Thyroid gland (tissue), 4 donors: ENCODE measurements around the gene OR6B2. TPM values are rescaled to one million over a fixed set of nuclear protein-coding genes. Genes with fewer than 3 reads are reported as not detected.

ENCODE experiments used
- DNase-seq, 2 donors: peaks; one replicate each; pipeline ENCODE4 v3.0.0-alpha.2; 2019
- H3K27ac ChIP-seq, 3 donors: fragments of 200-600 bp; sonication (generic); 1 replicate in 2 of 3; 2 replicates in 1 of 3; pipeline ENCODE4 v1.5.1; 2016 to 2019; ENCODE audit warnings: mild to moderate bottlenecking in 1 of 3, moderate library complexity in 1 of 3
- H3K27me3 ChIP-seq: fragments of 200-600 bp; sonication (generic); one replicate; pipeline ENCODE4 v1.5.1; 2019
- H3K36me3 ChIP-seq, 2 donors: fragments of 200-600 bp; sonication (generic); one replicate each; pipeline ENCODE4 v1.5.1; 2016 to 2019
- H3K4me1 ChIP-seq, 2 donors: fragments of 200-600 bp; sonication (generic); one replicate each; pipeline ENCODE4 v1.5.1; 2017 to 2019
- H3K4me3 ChIP-seq, 3 donors: fragments of 200-600 bp; sonication (generic); replicated peaks in 1 of 3; 1 replicate in 2 of 3; 2 replicates in 1 of 3; pipeline ENCODE4 v1.5.1; 2016; ENCODE audit warnings: mild to moderate bottlenecking in 1 of 3
- H3K9me3 ChIP-seq: fragments of 200-600 bp; sonication (generic); one replicate; pipeline ENCODE4 v1.5.1; 2017
- POLR2A ChIP-seq, 2 donors: fragments of 450-650 bp; IDR thresholded peaks; one replicate each; pipeline ENCODE4 v1.6.1; 2017; ENCODE audit warnings: antibody characterized with exemption in 2 of 2, mild to moderate bottlenecking in 2 of 2, moderate library complexity in 1 of 2
- WGBS, 2 donors: methylation state at CpG; one replicate each; pipeline ENCODE4 v1.1.5; 2017; 5-methylcytosine and 5-hydroxymethylcytosine counted together
- intact Hi-C: fragments of 100-400 bp; cut with DNase I; formaldehyde crosslinking; loops from one replicate; pipeline ENCODE4 v1.15.1; 2023
- total RNA-seq, 4 donors: library from RNA; depleted of rRNA; stranded (reverse); fragments of >200 nt; gene quantifications; one replicate each; pipeline ENCODE4 v1.2.3, GENCODE V29; 2016
- TF ChIP-seq, protein P1 (sequence below), 6 experiments: fragments of 200-600 bp in 3 of 6; fragments of 450-650 bp in 3 of 6; sonication (generic) in 3 of 6; IDR thresholded peaks; one replicate each; pipeline ENCODE4 v1.5.1; 2016 to 2019; ENCODE audit warnings: antibody characterized with exemption in 6 of 6, mild to moderate bottlenecking in 2 of 6, inconsistent platforms in 1 of 6, moderate library complexity in 1 of 6

The OR6B2 gene
- total RNA-seq = not detected

DNA sequence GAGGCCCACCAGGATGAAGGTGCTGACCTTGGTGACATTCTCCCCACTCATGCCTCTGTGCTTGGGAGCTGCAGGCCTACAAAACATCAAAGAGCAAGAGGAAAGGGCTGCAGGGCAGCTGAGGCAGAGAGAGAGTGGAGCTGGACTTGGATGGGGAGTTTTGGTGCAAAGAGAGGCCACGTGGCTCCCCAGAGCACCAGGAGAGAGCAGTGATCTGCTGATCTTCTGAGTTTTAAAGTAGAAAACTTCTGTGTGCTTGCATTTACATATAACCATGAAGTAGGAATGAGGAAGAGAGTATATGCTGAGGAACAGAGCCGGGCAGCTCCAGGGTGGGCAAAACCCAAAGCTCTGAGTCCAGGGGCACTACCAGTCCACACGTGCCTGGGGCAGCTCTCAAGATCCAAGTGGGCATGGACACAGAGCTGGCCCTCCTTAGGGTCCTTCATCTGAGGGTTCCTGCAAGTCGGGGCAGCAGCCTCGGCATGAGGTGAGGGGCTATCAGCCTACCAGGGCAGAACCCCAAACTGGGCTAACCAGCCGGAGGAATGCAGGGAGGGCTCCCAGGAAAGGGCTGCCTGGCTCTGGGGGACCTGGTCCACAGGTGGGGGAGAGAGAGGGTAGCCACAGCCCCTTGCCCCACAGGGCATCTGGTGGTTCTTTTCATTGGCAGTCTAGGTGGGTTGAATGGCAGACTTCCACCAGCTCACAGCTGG lies at the start of gene OR6B2:
TSS of gene OR6B2 (minus strand) at position 51 of the 716 bp plus-strand sequence. CDS start at position 51, 0 bp downstream.
- Histone ChIP-seq H3K4me3 (no peak within 1 kb of the TSS), H3K36me3 (no peaks in the 10 kb centered on the region), H3K9me3 (no peaks in the 10 kb centered on the region), H3K27ac (no peak within 1 kb of the TSS), H3K27me3 (no peaks in the 10 kb centered on the region), H3K4me1 (no peaks in the 10 kb centered on the region)
- TF ChIP-seq, protein P1, sequence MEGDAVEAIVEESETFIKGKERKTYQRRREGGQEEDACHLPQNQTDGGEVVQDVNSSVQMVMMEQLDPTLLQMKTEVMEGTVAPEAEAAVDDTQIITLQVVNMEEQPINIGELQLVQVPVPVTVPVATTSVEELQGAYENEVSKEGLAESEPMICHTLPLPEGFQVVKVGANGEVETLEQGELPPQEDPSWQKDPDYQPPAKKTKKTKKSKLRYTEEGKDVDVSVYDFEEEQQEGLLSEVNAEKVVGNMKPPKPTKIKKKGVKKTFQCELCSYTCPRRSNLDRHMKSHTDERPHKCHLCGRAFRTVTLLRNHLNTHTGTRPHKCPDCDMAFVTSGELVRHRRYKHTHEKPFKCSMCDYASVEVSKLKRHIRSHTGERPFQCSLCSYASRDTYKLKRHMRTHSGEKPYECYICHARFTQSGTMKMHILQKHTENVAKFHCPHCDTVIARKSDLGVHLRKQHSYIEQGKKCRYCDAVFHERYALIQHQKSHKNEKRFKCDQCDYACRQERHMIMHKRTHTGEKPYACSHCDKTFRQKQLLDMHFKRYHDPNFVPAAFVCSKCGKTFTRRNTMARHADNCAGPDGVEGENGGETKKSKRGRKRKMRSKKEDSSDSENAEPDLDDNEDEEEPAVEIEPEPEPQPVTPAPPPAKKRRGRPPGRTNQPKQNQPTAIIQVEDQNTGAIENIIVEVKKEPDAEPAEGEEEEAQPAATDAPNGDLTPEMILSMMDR (IDR thresholded peaks at IDR 0.05) = no peak
- no peak for TF ChIP-seq POLR2A (IDR thresholded peaks at IDR 0.05)
- WGBS, 2 donors = 69 to 73% methylated on average over 5 to 6 of the region's 6 CpGs
- DNase-seq = no peak
- intact Hi-C loops = no loop called here

DNA sequence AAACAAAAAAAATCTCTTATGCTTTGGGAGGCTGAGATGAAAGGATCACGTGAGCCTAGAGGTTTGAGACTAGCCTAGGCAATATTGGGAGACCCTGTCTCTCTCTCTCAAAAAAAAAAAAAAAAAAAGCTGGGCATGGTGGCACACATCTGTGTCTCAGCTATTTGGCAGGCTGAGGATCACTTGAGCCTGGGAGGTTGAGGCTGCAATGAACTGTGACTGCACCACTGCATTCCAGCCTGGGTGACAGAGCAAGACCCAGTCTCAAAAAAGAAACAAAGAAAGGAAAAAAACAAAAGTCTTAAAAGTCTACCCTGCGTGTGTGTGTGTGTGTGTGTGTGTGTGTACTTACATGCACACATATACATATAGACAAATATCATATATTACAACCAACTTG lies 48.4 kb upstream of the OR6B2 start:
- Histone ChIP-seq H3K27ac (no peak overlapping the region), H3K9me3 (no peaks in the 10 kb centered on the region), H3K27me3 (no peaks in the 10 kb centered on the region), H3K4me1 (no peaks in the 10 kb centered on the region), H3K4me3 (no peak overlapping the region), H3K36me3 (no peaks in the 10 kb centered on the region)
- DNase-seq = peak; percentile 50 to 55
- TF ChIP-seq POLR2A (IDR thresholded peaks at IDR 0.05) = no peak
- 43 to 47% methylated on average over 2 of the region's 2 CpGs for WGBS, 2 donors
- intact Hi-C loops = no loop called here

DNA sequence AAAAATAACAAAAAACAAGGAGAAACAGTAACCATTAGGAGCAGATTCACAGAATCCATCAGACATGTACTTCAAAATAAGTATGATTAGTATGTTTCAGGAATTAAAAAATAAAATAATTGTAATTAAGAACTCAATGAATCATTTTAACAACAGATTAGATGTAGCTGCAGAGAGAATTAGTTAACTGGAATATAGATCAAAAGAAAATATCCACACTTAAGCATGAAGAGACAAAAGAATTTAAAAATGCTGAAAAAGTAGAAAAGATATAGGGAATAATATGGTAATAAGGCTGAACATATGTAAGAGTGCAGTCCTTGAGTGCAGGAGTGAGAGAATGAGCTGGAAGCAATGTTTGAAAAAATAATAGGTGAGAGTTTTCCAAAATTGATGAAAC lies 47.2 kb upstream of the OR6B2 start:
- Histone ChIP-seq H3K9me3 (no peaks in the 10 kb centered on the region), H3K4me3 (no peak overlapping the region), H3K27me3 (no peaks in the 10 kb centered on the region), H3K4me1 (no peaks in the 10 kb centered on the region), H3K27ac (no peak overlapping the region), H3K36me3 (no peaks in the 10 kb centered on the region)
- no peak for TF ChIP-seq POLR2A (IDR thresholded peaks at IDR 0.05)
- TF ChIP-seq, protein P1 (IDR thresholded peaks at IDR 0.05) = no peak
- intact Hi-C loops = no loop called here
- DNase-seq = no peak

DNA sequence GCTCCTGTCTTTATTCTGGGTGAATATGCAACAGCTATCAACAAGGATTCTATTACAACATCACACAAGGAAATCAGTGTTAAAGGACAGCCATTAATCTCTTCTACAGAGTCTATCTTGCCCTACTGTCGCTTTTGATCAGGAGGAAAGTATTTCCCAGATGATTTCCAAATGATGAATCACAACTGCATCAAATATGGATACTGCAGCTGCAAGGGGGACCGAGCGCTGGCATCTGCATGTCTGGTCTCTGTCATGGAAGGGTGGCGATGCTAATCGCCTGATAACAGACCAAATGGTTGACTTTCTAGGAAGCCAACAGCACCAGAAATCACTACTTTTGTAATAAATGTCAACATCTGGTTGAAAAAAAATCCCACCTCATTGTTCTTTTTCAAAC lies 44.3 kb upstream of the OR6B2 start:
- Histone ChIP-seq H3K9me3 (no peaks in the 10 kb centered on the region), H3K27ac (no peak overlapping the region), H3K36me3 (no peaks in the 10 kb centered on the region), H3K4me1 (no peaks in the 10 kb centered on the region), H3K4me3 (no peak overlapping the region), H3K27me3 (no peaks in the 10 kb centered on the region)
- 55 to 67% methylated on average over 5 of the region's 5 CpGs for WGBS, 2 donors
- TF ChIP-seq POLR2A (IDR thresholded peaks at IDR 0.05) = no peak
- intact Hi-C loops = no loop called here
- DNase-seq = no peak

DNA sequence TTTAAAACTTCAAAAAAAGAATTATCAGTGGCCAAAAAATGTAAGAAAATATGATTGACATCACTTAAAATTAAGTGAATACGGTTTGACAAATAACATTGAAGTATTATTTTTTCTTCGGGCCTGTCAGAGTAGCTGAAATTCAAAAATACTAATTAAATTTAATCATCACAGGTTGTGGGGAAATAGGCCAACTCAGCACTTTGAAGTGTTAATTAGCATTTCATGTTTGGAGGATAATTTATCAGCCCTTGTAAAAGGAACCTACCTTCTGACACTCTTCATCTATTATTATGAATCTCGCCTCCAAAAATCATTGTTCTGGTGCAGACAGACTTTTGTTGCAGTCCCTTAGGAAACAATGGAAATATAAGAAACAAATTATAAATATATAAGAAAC lies 40.7 kb upstream of the OR6B2 start:
- intact Hi-C loops = no loop called here
- H3K27me3 ChIP-seq = no peaks in the 10 kb centered on the region
- 92 to 94% methylated on average over 3 of the region's 3 CpGs for WGBS, 2 donors
- TF ChIP-seq POLR2A (IDR thresholded peaks at IDR 0.05) = no peak
- TF ChIP-seq, protein P1 (IDR thresholded peaks at IDR 0.05) = no peak
- DNase-seq = no peak
- no peaks in the 10 kb centered on the region for H3K36me3 ChIP-seq
- H3K4me1 ChIP-seq = no peaks in the 10 kb centered on the region
- no peak overlapping the region for H3K27ac ChIP-seq
- no peaks in the 10 kb centered on the region for H3K9me3 ChIP-seq
- no peak overlapping the region for H3K4me3 ChIP-seq

DNA sequence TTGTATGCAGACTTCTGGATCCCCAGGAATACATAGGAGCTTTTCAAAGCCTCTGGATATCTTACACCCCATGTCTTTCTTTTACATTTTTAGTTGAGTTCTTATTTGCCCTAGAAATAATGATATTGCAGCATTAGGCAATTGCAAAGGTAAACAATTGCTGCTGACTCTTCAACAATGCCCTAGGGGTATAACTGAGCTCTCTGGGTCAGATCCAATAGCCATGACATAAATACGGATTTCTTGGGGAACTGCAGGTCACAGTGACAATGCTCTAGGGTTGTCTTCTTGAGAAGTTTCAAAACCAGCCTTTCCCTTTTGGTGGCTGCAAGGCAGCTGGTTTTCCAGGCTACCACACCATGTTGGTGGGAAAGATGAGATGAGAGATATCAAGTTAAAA lies 39.6 kb upstream of the OR6B2 start:
- Histone ChIP-seq H3K27ac (no peak overlapping the region), H3K9me3 (no peaks in the 10 kb centered on the region), H3K27me3 (no peaks in the 10 kb centered on the region), H3K4me3 (no peak overlapping the region), H3K36me3 (no peaks in the 10 kb centered on the region), H3K4me1 (no peaks in the 10 kb centered on the region)
- intact Hi-C loops = no loop called here
- no peak for DNase-seq
- WGBS, 2 donors = 69 to 78% methylated on average over 1 of the region's 1 CpG
- no peak for TF ChIP-seq POLR2A (IDR thresholded peaks at IDR 0.05)
- TF ChIP-seq, protein P1 (IDR thresholded peaks at IDR 0.05) = no peak
